OCI-LY7 (cell line): ENCODE results near the gene CORO2B.

Experiments used
- CTCF ChIP-seq: fragments of 200-600 bp; sonication (generic); conservative IDR thresholded peaks from 2 replicates; pipeline ENCODE4 v1.5.1; 2014; ENCODE audit warnings: mild to moderate bottlenecking, antibody characterized with exemption, low read length, moderate library complexity, mixed read lengths
- EZH2phosphoT487 ChIP-seq: fragments of 200-600 bp; sonication (generic); IDR thresholded peaks from 2 replicates; pipeline ENCODE4 v1.6.1; 2018; ENCODE audit warnings: low read depth, borderline replicate concordance, mild to moderate bottlenecking, mixed run types, antibody characterized with exemption, low read length, moderate library complexity, mixed read lengths

- TF ChIP-seq CTCF: no peak
- no peak for TF ChIP-seq EZH2phosphoT487
Observed at GRCh38 chr15:68658641-68659358, 80.0 kb downstream of the CORO2B start.
